ENCODE data around the gene CHCHD1.
"Not testable (repeated sequence)": the region's sequence is repeated elsewhere in the genome, so short reads cannot be mapped to it uniquely, and the experiment has no call there.

The CHCHD1 gene

GRCh38 chr10:73785211-73785720 is 3.4 kb downstream of the CHCHD1 start, which contains the start of gene ZSWIM8:
ZSWIM8 (plus strand) TSS chr10:73785606; CDS start chr10:73785879, 273 bp downstream.
- DNase-seq (ENCODE audit: extremely low read depth, low read depth): peak; percentile 86
- TF ChIP-seq CTCF (IDR thresholded peaks at IDR 0.05; ENCODE audit: low read depth, low read length, missing control alignments): no peak
- H3K4me3 ChIP-seq (replicated peaks; ENCODE audit: low read depth, low read length): peak within 1 kb of the TSS; percentile 80

- TF ChIP-seq CTCF (IDR thresholded peaks at IDR 0.05; ENCODE audit: low read depth, low read length, missing control alignments): no peak
- peak overlapping the region; percentile 80 for H3K4me3 ChIP-seq (replicated peaks; ENCODE audit: low read depth, low read length)
- no peak for DNase-seq (ENCODE audit: extremely low read depth, low read depth)
Measured at GRCh38 chr10:73785721-73786511, 4.1 kb downstream of the CHCHD1 start.

GRCh38 chr10:73786512-73786885 is 4.7 kb downstream of the CHCHD1 start:
- H3K4me3 ChIP-seq (replicated peaks; ENCODE audit: low read depth, low read length): peak overlapping the region; percentile 80
- DNase-seq (ENCODE audit: extremely low read depth, low read depth): no peak
- TF ChIP-seq CTCF (IDR thresholded peaks at IDR 0.05; ENCODE audit: low read depth, low read length, missing control alignments): no peak

- H3K4me3 ChIP-seq (replicated peaks; ENCODE audit: low read depth, low read length); DNase-seq (ENCODE audit: extremely low read depth, low read depth): not testable (repeated sequence)
Measured at GRCh38 chr10:73787031-73787800, 5.4 kb downstream of the CHCHD1 start.

- DNase-seq (ENCODE audit: extremely low read depth, low read depth): no peak
- TF ChIP-seq CTCF (IDR thresholded peaks at IDR 0.05; ENCODE audit: low read depth, low read length, missing control alignments): no peak
- no peak overlapping the region for H3K4me3 ChIP-seq (replicated peaks; ENCODE audit: low read depth, low read length)
Measured at GRCh38 chr10:73788864-73789658, 7.2 kb downstream of the CHCHD1 start.

- no peak overlapping the region for H3K4me3 ChIP-seq (replicated peaks; ENCODE audit: low read depth, low read length)
- no peak for DNase-seq (ENCODE audit: extremely low read depth, low read depth)
- no peak for TF ChIP-seq CTCF (IDR thresholded peaks at IDR 0.05; ENCODE audit: low read depth, low read length, missing control alignments)
Measured at GRCh38 chr10:73789659-73790055, 7.8 kb downstream of the CHCHD1 start.
